T-helper 1 cell treated with Interleukin-12 subunit alpha and Interleukin-12 subunit beta and Interleukin-4 antibody, amounts not matched to agents 30 μg/mL and 1 μg/mL, for 36 hours (primary cell): ENCODE measurements around the gene IL20.

Experiments
- H3K27ac Mint-ChIP-seq: one replicate; pipeline ENCODE4 v1.8.0; 2021; ENCODE audit warnings: mild to moderate bottlenecking, mixed read lengths
- H3K27me3 Mint-ChIP-seq: one replicate; pipeline ENCODE4 v1.8.0; 2021; ENCODE audit warnings: low read depth, mixed read lengths
- H3K36me3 Mint-ChIP-seq: one replicate; pipeline ENCODE4 v1.8.0; 2021; ENCODE audit warnings: low read depth, mixed read lengths
- H3K4me1 Mint-ChIP-seq: one replicate; pipeline ENCODE4 v1.8.0; 2021; ENCODE audit warnings: low read depth, mixed read lengths
- H3K4me3 Mint-ChIP-seq: one replicate; pipeline ENCODE4 v1.8.0; 2021; ENCODE audit warnings: mild to moderate bottlenecking, moderate library complexity, mixed read lengths
- H3K9me3 Mint-ChIP-seq: one replicate; pipeline ENCODE4 v1.8.0; 2021; ENCODE audit warnings: mixed read lengths

The IL20 gene

GRCh38 chr1:206864939-206865671 is at the start of gene IL20:
TSS of gene IL20 (plus strand) at chr1:206865623. CDS start at chr1:206865853, 230 bp downstream.
- Mint-ChIP-seq H3K27ac (no peak within 1 kb of the TSS), H3K4me1 (peaks cover 2% of the 10 kb centered on the region), H3K27me3 (peaks cover 47% of the 10 kb centered on the region), H3K36me3 (peaks cover 2% of the 10 kb centered on the region), H3K4me3 (no peak within 1 kb of the TSS), H3K9me3 (no peaks in the 10 kb centered on the region)

GRCh38 chr1:206816390-206817287 is 48.8 kb upstream of the IL20 start:
- Mint-ChIP-seq H3K9me3 (peaks cover 24% of the 10 kb centered on the region), H3K27me3 (peaks cover 5% of the 10 kb centered on the region), H3K27ac (peak overlapping the region; percentile 87), H3K36me3 (peaks cover 15% of the 10 kb centered on the region), H3K4me1 (peaks cover 32% of the 10 kb centered on the region), H3K4me3 (peak overlapping the region; percentile 53)

- Mint-ChIP-seq H3K36me3 (no peaks in the 10 kb centered on the region), H3K4me3 (no peak overlapping the region), H3K4me1 (peaks cover 23% of the 10 kb centered on the region), H3K9me3 (no peaks in the 10 kb centered on the region), H3K27ac (no peak overlapping the region), H3K27me3 (peaks cover 9% of the 10 kb centered on the region)
Observed at GRCh38 chr1:206821493-206821892, 43.9 kb upstream of the IL20 start.

GRCh38 chr1:206823727-206824126 is 41.7 kb upstream of the IL20 start:
- H3K36me3 Mint-ChIP-seq, result no peaks in the 10 kb centered on the region
- H3K27me3 Mint-ChIP-seq, result peaks cover 9% of the 10 kb centered on the region
- H3K27ac Mint-ChIP-seq, result no peak overlapping the region
- peaks cover 17% of the 10 kb centered on the region for H3K4me1 Mint-ChIP-seq
- no peak overlapping the region for H3K4me3 Mint-ChIP-seq
- H3K9me3 Mint-ChIP-seq, result no peaks in the 10 kb centered on the region

- no peak overlapping the region for H3K4me3 Mint-ChIP-seq
- H3K27me3 Mint-ChIP-seq, result peaks cover 9% of the 10 kb centered on the region
- H3K36me3 Mint-ChIP-seq, result no peaks in the 10 kb centered on the region
- H3K27ac Mint-ChIP-seq, result no peak overlapping the region
- no peaks in the 10 kb centered on the region for H3K9me3 Mint-ChIP-seq
- peaks cover 23% of the 10 kb centered on the region for H3K4me1 Mint-ChIP-seq
Observed at GRCh38 chr1:206824331-206824730, 41.1 kb upstream of the IL20 start.

GRCh38 chr1:206826394-206826793 is 39.0 kb upstream of the IL20 start:
- no peak overlapping the region for H3K4me3 Mint-ChIP-seq
- peaks cover 4% of the 10 kb centered on the region for H3K27me3 Mint-ChIP-seq
- peak overlapping the region; percentile 7 for H3K27ac Mint-ChIP-seq
- H3K9me3 Mint-ChIP-seq, result no peaks in the 10 kb centered on the region
- no peaks in the 10 kb centered on the region for H3K36me3 Mint-ChIP-seq
- peaks cover 29% of the 10 kb centered on the region for H3K4me1 Mint-ChIP-seq

- no peak overlapping the region for H3K4me3 Mint-ChIP-seq
- no peaks in the 10 kb centered on the region for H3K9me3 Mint-ChIP-seq
- peaks cover 34% of the 10 kb centered on the region for H3K4me1 Mint-ChIP-seq
- H3K27ac Mint-ChIP-seq, result no peak overlapping the region
- H3K27me3 Mint-ChIP-seq, result peaks cover 7% of the 10 kb centered on the region
- no peaks in the 10 kb centered on the region for H3K36me3 Mint-ChIP-seq
Observed at GRCh38 chr1:206828061-206828460, 37.4 kb upstream of the IL20 start.

- Mint-ChIP-seq H3K4me1 (peaks cover 38% of the 10 kb centered on the region), H3K9me3 (no peaks in the 10 kb centered on the region), H3K36me3 (no peaks in the 10 kb centered on the region), H3K27ac (no peak overlapping the region), H3K4me3 (no peak overlapping the region), H3K27me3 (peaks cover 11% of the 10 kb centered on the region)
Observed at GRCh38 chr1:206828765-206829164, 36.7 kb upstream of the IL20 start.

- no peaks in the 10 kb centered on the region for H3K9me3 Mint-ChIP-seq
- peaks cover 16% of the 10 kb centered on the region for H3K27me3 Mint-ChIP-seq
- peak overlapping the region; percentile 37 for H3K4me3 Mint-ChIP-seq
- peaks cover 37% of the 10 kb centered on the region for H3K4me1 Mint-ChIP-seq
- no peaks in the 10 kb centered on the region for H3K36me3 Mint-ChIP-seq
- peak overlapping the region; percentile 51 for H3K27ac Mint-ChIP-seq
Observed at GRCh38 chr1:206829282-206829681, 36.1 kb upstream of the IL20 start.

GRCh38 chr1:206829875-206830274 is 35.5 kb upstream of the IL20 start:
- Mint-ChIP-seq H3K36me3 (no peaks in the 10 kb centered on the region), H3K4me3 (no peak overlapping the region), H3K27ac (no peak overlapping the region), H3K9me3 (no peaks in the 10 kb centered on the region), H3K27me3 (peaks cover 22% of the 10 kb centered on the region), H3K4me1 (peaks cover 34% of the 10 kb centered on the region)

GRCh38 chr1:206831650-206832049 is 33.8 kb upstream of the IL20 start:
- Mint-ChIP-seq H3K4me3 (no peak overlapping the region), H3K9me3 (no peaks in the 10 kb centered on the region), H3K27ac (no peak overlapping the region), H3K36me3 (no peaks in the 10 kb centered on the region), H3K27me3 (peaks cover 32% of the 10 kb centered on the region), H3K4me1 (peaks cover 33% of the 10 kb centered on the region)

GRCh38 chr1:206832352-206832880 is 33.0 kb upstream of the IL20 start:
- Mint-ChIP-seq H3K4me1 (peaks cover 30% of the 10 kb centered on the region), H3K27ac (no peak overlapping the region), H3K9me3 (no peaks in the 10 kb centered on the region), H3K36me3 (no peaks in the 10 kb centered on the region), H3K27me3 (peaks cover 40% of the 10 kb centered on the region), H3K4me3 (no peak overlapping the region)

GRCh38 chr1:206833106-206833680 is 32.2 kb upstream of the IL20 start:
- Mint-ChIP-seq H3K27me3 (peaks cover 47% of the 10 kb centered on the region), H3K4me1 (peaks cover 30% of the 10 kb centered on the region), H3K4me3 (no peak overlapping the region), H3K36me3 (no peaks in the 10 kb centered on the region), H3K9me3 (no peaks in the 10 kb centered on the region), H3K27ac (no peak overlapping the region)

- Mint-ChIP-seq H3K27me3 (peaks cover 53% of the 10 kb centered on the region), H3K4me3 (no peak overlapping the region)
Observed at GRCh38 chr1:206833801-206834200, 31.6 kb upstream of the IL20 start.

More at GRCh38 chr1:206833801-206834200, 31.6 kb upstream of the IL20 start:
- Mint-ChIP-seq H3K4me1 (peaks cover 25% of the 10 kb centered on the region), H3K9me3 (no peaks in the 10 kb centered on the region), H3K27ac (no peak overlapping the region), H3K36me3 (no peaks in the 10 kb centered on the region)
